Heart left ventricle (tissue), 13 donors: ENCODE results near the gene C5AR2.

ENCODE experiments used
- POLR2A ChIP-seq, 2 donors: fragments of 450-650 bp; IDR thresholded peaks; one replicate each; pipeline ENCODE4 v1.6.1; 2017; ENCODE audit warnings: antibody characterized with exemption in 2 of 2, mild to moderate bottlenecking in 2 of 2, moderate library complexity in 2 of 2
- TF ChIP-seq, protein P1 (sequence below), 12 donors: fragments of 200-600 bp; sonication (generic) in 4 of 12; IDR thresholded peaks; one replicate each; pipeline versions ENCODE4 v1.5.0 to v1.8.0; 2018 to 2022; ENCODE audit warnings: antibody characterized with exemption in 12 of 12, mild to moderate bottlenecking in 5 of 12
- donor health status: ischemic (EF 13 %, LVEDD 7.1; RV severe dilation, severe dysfunction).
- donor health status: DM: no; HTN: yes; CAD: no.
- donor health status: DM: no; HTN: no; CAD: no.
- donor health status: ischemic (EF 25% LVEDD 6.9; RV normal size, moderate dysfunction).
- donor health status: ischemic (EF 25% LVEDD 5.7; RV mildly dilated, moderate dysfunction).
- donor health status: ischemic (EF 35%, LVEDD 5.7; RV mildly dilated, moderate dysfunction).
- donor health status: nonischemic (EF 11% LVEDD 7.7; RV severe dilation, severe dysfunction).
- donor health status: DM: yes; HTN: yes; CAD: no.
- donor health status: PGD.
- donor health status: ischemic (EF 29% LVEDD 5.4; RV normal size, mild dysfunction).
- donor health status: nonischemic (EF 23%, LVEDD 6.1; RV moderate dilation, normal function).

DNA sequence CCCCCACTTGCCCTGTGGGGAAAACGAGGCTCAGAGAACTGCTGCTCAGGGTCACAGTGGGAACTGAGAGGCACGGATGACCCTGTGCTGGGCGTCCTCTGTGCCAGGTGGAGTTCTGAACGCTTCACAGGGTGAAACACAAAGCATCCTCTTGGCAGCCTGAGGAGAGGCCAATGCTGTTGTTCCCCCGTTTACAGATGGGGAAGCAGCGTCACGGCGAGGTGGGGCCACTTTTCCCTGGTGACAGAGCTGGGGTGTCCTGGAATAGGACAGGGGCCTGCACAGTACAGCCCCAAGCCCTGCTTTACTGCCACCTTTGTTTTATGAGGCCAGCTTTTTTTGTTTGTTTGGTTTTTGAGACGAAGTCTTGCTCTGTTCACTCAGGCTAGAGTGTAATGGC, 39.3 kb downstream of the C5AR2 start:
- no peak for TF ChIP-seq POLR2A (IDR thresholded peaks at IDR 0.05)
- TF ChIP-seq, protein P1, sequence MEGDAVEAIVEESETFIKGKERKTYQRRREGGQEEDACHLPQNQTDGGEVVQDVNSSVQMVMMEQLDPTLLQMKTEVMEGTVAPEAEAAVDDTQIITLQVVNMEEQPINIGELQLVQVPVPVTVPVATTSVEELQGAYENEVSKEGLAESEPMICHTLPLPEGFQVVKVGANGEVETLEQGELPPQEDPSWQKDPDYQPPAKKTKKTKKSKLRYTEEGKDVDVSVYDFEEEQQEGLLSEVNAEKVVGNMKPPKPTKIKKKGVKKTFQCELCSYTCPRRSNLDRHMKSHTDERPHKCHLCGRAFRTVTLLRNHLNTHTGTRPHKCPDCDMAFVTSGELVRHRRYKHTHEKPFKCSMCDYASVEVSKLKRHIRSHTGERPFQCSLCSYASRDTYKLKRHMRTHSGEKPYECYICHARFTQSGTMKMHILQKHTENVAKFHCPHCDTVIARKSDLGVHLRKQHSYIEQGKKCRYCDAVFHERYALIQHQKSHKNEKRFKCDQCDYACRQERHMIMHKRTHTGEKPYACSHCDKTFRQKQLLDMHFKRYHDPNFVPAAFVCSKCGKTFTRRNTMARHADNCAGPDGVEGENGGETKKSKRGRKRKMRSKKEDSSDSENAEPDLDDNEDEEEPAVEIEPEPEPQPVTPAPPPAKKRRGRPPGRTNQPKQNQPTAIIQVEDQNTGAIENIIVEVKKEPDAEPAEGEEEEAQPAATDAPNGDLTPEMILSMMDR (IDR thresholded peaks at IDR 0.05) = no peak
